Measurements from ENCODE around the gene CFH. TPM values are rescaled to one million over a fixed set of nuclear protein-coding genes. Genes with fewer than 3 reads are reported as not detected.
"Not testable (repeated sequence)": the region's sequence is repeated elsewhere in the genome, so short reads cannot be mapped to it uniquely, and the experiment has no call there.

The CFH gene
- 11.8 TPM for total RNA-seq

DNA sequence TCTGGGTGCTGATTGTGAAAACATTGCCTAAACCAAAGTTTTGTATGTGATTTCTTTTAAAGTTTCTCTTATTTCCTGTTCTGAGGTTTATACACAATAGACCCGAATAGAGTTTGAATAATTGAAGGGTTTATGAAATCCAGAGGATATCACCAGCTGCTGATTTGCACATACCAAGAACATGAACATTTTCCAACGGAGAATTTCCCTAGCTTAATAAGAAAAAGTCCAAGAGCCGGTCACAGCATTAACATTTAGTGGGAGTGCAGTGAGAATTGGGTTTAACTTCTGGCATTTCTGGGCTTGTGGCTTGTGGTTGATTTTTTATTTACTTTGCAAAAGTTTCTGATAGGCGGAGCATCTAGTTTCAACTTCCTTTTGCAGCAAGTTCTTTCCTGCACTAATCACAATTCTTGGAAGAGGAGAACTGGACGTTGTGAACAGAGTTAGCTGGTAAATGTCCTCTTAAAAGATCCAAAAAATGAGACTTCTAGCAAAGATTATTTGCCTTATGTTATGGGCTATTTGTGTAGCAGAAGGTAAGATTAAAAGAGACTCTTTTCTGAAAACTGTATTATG, at the start of gene CFH:
Gene CFH (plus strand): TSS at position 407 of the 579 bp plus-strand sequence. CDS start 75 bp downstream, at position 482.
- peak in 2 of 3 donors; percentile 33 to 48 for DNase-seq (ENCODE audit: low read depth in 2 of 3, low spot score in 2 of 3)

DNA sequence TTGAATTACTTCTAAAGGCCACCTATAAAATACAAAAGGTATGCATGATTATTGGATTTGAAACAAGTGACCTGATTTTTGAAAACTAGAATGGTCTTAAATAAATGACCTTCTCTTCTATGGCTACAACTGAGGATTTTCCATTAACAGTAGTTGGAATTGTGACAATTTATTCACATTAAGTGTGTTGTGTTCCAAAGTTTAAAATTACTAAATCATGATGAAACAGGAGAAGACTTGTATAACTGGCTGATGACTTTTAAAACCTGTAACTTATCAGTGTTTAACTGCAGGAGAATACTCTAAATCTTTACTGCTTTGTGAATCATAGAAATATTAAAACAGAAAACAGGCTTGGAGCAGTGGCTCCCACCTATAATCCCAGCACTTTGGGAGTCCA, 48.2 kb upstream of the CFH start:
- no peak for DNase-seq (ENCODE audit: low read depth in 2 of 3, low spot score in 2 of 3)

DNA sequence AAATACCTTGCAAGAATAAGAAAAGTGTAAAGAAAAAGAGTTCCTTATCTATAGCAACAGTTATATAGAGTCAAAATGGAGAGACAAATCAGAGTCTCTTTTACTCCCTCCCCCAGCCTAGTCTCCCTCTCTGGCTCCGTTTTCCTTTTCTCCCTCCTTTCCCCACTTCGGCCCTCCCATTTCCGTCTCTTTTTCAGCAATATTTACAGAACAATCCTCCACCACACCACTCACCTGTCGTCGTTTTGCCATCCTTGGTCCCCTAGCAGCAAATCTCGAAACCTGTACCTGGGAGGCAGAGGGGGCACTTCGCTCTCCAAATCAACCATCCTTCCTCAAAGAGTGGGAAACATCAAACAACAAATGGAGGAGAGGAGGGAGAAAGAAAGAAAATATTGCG, 43.9 kb upstream of the CFH start:
- DNase-seq (ENCODE audit: low read depth in 2 of 3, low spot score in 2 of 3) = no peak

DNA sequence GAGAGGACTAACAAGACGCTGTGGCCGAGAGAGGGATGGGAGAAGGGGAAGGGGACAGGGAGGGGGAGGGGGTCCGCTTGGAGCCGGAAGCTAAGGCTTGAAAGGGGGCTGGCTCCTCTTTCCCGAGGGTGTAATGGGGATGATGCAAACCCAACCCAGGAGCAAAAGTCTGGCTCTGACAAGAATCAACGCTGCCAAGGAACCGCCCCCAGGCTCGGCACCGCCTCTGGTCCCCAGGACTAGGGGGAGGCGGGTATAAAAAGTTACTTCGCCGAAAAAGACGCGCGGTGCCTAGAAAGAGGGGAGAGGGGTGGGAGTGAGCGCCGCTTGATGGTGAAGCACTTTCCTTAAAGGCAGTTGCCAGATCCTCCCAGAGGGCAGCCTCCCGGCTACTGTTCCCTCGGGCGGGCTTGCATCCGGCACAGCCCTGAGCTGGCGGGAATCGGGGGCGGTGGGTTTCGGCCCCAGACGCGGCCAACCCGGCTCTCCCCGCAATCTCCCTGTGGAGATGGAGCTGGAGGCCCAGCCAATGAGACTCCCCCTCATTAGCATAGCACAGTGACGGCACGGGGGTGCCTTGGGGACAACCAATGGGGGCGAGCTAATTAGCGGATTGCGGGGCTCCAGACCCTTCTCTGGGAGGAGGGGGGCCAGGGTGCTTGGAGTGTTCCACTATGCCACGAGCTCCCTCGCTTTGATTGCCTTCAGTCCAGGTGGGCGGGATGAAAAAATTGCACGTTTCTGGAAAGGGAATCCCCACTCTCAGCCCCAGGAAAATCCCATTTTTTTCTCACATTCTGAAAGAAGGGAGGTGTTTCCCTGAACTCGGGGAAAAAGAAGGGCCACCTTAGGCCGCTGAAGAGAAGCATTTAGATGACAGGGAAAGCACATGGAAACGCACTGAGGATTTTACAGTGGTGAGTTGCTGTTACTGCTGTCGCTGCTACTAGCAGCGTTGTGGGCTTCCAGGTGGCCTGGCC, 43.2 kb upstream of the CFH start, which contains the start of gene KCNT2:
Gene KCNT2 (minus strand): TSS at position 51 of the 980 bp plus-strand sequence. CDS start 131 bp downstream, outside the sequence.
- peak in 2 of 3 donors; percentile 79 to 87 for DNase-seq (ENCODE audit: low read depth in 2 of 3, low spot score in 2 of 3)

DNA sequence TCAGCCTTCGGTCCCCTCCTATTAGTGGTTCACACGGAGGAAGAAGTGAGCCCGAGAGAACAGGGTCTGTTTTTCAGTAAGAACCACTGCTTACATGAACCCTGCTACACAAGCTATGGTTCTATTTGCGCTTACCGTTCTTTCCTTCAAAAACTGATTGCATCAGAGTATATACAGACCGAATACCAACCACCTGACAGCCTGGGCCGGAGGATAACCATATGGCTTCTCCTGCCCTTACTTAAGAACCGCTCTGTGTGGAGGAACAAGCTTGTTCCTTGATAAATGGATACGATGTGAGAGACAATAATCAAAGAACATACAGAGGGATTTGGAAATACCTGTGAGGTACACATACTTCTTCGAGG, 42.5 kb upstream of the CFH start:
- DNase-seq (ENCODE audit: low read depth in 2 of 3, low spot score in 2 of 3) = no peak

DNA sequence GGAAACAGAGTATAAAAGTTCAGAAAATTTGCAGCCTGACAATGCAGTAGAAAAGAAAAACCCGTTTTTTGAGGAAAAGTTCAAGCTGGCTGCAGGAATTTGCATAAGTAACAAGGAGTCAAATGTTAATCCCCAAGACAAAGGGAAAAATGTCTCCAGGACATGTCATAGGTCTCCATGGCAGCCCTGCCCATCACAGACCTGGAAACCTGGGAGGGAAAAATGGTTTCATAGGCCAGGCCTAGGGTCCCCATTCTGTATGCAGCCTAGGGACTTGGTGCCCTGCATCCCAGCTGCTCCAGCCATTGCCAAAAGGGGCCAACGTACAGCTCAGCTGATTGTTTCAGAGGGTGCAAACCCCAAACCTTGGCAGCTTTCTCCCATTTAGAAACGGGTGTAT, 40.0 kb upstream of the CFH start:
- DNase-seq (ENCODE audit: low read depth in 2 of 3, low spot score in 2 of 3) = no peak

DNA sequence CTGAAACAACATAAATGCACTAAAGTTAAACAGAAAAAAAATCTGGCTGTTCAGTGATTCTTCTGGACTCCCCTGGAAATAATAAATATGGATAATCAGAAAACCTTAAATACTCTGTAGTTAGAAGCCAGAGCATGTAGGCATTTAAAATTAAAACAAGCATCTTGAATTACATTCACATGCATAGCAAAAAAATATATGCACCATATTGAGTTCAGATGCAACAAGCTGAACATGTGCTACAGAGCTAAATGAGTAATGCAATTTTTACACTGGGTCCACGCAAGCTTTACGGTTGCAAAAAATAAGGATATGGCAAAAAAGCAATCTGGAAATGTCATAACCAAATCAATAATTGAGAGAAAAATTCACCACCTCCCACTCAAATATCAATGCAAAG, 32.1 kb upstream of the CFH start:
- DNase-seq (ENCODE audit: low read depth in 2 of 3, low spot score in 2 of 3) = no peak

DNA sequence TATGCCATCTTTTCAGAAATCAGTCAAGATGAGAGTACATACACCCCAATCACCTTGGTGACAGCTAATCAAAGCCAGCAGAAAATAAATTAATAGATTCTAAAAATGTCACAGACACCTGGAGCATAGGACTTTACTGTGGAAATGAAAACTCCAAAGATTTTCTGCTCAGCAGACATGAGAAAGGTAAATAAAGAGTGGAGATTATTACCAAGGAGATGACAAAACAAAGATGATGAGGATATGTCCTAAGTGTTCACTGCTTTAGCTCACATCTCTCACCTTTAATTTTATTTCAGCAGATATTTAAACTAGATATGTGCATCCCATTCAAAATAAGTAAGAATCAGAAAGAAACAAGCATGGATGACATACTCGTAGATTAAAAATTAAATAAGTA, 28.8 kb upstream of the CFH start:
- no peak for DNase-seq (ENCODE audit: low read depth in 2 of 3, low spot score in 2 of 3)

DNA sequence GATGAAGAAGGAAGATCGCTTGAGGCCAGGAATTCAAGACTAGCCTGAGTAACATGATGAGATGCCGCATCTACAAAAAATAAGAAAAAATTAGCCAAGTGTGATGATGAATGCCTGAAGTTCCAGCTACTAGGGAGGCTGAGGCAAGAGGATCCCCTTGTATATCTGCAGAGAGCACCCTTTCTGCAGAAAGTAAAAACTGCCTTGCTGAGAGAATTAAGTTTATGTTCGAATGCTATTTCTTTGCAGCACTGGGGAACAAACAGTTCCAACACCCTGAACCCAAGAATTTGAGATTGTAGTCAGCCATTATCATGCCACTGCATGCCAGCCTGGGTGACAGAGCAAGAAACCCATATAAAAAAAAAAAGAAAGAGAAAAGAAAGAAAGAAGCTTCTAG, 23.0 kb upstream of the CFH start:
- DNase-seq (ENCODE audit: low read depth in 2 of 3, low spot score in 2 of 3) = no peak

DNA sequence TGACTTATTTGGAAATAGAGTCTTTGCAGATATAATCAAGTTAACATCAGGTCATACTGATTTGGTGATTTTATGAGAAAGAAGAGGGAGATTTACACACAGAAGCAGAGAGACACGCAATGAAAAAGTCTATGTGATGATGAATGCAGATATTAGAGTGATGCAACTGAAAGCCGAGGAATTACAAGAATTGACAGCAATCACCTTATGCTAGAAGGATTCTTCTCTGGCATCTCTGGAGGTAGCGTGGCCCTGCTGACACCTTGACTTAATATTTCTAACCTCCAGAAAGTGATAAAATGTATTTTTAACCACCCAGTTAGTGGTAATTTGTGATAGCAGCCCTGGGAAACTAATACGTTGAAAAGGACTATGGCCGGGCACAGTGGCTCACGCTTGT, 14.2 kb upstream of the CFH start:
- no peak for DNase-seq (ENCODE audit: low read depth in 2 of 3, low spot score in 2 of 3)

DNA sequence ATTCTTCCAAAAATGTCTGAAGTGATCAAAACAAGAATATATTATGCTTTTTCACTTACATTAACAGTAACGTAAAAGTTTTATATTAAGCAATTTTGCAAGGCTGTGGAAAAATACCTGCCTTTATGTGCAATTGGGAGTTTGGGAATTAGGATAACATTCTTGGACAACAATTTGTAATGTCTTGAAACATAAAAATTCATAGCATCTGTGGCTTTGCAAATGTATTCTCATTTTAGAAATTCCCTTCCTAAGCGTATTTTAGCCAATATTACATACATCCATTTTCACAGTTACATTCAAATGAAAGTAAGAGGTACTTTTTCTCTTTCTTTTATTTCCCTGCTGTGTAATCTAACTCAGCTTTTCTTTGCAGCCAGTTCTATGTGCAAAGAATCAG, 13.4 kb upstream of the CFH start:
- DNase-seq (ENCODE audit: low read depth in 2 of 3, low spot score in 2 of 3) = no peak

DNA sequence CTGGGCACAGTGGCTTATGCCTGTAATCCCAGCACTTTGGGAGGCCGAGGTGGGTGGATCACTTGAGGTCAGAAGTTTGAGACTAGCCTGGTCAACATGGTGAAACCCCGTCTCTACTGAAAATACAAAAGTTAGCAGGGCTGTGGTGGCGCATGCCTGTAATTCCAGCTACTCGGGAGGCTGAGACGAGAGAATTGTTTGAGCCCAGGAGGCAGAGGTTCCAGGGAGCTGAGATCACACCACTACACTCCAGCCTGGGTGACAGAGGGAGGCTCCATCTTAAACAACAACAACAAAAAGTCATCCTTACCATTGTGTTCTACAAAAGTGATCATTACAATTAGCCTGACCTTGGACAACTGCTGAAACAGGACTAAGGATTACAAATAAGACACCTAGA, 12.6 kb upstream of the CFH start:
- DNase-seq (ENCODE audit: low read depth in 2 of 3, low spot score in 2 of 3) = not testable (repeated sequence)

DNA sequence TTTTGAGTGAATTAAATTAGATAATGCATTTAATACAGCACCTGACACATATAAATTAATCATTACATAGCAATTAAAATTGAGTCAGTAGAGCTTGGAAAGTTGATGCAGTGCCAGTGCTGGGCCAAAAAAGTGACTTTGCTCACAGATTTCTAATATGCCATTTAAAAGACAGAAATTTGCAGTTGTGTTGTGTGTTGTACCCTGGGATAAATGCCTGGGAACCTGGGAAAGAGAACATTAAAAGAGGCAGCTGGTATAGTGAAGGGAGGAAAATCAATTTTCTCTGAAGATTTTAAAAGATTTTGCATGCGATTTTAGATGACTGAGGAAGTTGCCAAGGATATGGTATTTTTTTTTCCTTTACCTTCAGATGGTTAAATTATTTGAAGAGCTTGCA, 10.9 kb upstream of the CFH start:
- DNase-seq (ENCODE audit: low read depth in 2 of 3, low spot score in 2 of 3) = no peak

DNA sequence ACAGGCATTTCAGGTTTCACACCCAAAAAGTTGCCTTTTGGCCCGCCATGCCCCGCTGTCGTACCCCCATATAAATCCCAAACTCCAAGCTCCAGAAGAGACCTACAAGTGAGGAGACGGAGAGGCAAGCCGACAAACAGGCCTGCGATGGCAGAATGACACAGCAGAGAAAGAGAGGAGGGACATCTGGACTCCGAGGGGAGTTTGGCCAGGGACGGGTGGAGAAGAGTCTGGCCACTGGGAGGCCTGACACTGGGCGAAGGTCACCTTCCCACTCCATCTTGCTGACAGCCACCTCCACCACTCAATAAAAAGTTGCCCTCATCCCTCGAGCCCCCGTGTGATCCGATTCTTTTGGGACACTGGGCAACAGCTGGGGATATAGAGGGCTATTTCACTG, 1.9 kb upstream of the CFH start:
- DNase-seq (ENCODE audit: low read depth in 2 of 3, low spot score in 2 of 3) = no peak

DNA sequence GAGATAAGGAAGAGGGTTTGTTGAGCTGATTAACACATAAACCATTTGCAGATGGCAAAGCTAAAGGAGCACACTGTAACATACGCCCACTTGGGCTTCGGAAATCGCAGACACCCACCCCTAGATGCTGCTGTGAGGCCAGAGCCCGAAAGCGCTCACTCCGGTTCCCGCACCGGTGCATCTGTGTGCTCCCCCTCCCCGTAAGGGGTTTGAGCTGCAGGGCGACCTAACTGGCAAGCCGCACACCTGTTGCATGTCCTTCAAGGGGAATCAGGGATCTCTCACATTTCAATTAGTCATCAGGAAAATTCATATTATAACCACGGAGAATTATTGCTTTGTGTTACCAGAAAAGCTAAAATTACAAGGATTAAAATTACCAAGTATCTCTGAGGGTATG, 1.4 kb upstream of the CFH start:
- no peak for DNase-seq (ENCODE audit: low read depth in 2 of 3, low spot score in 2 of 3)

DNA sequence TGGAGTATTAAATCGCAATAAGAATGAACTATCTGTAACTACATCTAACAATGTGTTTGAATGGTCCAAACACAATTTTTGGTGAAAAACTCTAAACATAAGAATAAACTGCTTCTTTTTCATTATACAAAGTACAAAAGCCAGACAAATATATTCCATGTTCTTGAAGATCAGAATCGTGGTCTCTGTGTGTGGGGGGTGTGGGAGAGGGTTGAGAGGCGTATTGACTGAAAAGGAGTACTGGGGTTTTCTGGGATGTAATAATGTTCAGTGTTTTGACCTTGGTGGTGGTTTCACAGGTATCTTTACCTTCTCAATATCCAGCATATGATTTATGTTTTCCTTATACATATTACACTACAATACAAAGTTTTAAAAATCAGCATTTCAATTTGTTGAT, 764 bp upstream of the CFH start:
- DNase-seq (ENCODE audit: low read depth in 2 of 3, low spot score in 2 of 3) = no peak

DNA sequence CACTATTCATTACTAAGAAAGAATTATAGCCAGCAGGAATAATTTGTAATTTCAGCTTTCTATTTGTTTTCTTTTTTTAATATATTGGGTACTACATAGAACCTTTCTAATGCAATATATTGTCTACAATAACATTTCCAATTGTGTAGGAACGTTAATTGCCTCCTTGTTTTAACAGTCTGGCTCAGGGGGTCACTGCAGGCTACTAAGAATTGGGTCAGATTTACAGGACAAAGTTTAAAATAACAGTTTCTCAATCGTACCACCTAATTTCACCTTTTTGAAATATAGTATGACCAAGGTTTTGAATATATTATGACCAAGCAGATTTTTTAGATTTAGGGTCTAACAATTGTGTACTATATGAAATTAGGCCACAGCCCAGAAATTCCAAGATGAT, 2.4 kb downstream of the CFH start:
- DNase-seq (ENCODE audit: low read depth in 2 of 3, low spot score in 2 of 3) = no peak

DNA sequence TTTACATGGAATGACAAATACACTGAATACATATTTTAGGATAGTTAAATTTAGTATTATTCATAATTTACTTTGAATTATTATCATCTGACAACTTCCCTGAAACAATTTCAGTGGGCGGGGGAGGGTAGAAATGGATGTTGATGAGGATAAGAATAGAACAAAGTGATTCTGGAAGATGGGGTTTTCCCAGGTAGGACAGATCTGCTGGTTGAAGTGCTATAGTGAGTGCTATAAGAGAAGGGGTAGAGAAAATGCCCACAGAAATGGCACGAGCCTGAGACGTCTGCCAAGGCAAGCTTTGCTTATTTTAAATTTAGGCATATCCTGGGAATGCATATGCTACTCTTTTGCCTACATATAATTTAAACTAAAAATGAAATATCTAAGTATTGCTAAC, 3.2 kb downstream of the CFH start:
- DNase-seq (ENCODE audit: low read depth in 2 of 3, low spot score in 2 of 3) = peak in 2 of 3 donors; percentile 11 to 15

DNA sequence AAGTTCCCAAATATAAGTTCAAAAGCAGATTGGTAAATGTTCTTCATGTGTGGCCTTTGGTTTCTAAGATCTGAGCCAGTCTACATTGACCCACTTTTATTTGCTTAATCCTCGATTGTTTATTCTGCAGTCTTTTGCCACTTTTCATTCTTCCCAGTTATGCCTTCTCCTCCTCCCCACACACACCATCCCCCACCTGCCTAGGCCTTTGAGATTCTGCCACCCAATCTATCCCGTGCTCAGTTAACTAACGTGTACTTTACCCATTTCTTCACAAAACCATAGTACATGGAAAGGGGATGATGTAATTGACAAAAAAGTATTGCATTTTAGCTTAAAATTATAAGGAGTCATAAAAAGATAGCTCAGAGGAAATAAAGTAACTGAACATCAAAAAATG, 3.7 kb downstream of the CFH start:
- no peak for DNase-seq (ENCODE audit: low read depth in 2 of 3, low spot score in 2 of 3)

DNA sequence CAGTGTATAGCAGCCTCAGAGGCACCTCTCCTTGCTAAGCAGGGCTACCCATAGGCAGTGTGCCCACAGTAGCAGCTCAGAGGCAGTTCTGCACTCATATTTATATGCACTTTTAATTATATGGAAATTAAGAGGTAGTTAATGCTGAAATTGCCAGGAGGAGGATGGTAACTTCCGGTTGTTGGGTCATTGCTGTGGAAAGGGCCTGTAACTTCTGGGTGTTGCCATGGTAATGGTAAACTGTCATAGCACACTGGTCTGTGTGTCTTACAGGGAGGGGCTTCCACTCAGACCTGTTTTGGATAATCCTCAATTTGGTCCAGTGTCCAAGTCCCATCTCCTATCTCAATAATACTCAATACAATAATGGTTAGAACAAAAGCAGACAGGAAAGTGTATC, 7.6 kb downstream of the CFH start:
- peak in 1 of 3 donors; percentile 9 for DNase-seq (ENCODE audit: low read depth in 2 of 3, low spot score in 2 of 3)

DNA sequence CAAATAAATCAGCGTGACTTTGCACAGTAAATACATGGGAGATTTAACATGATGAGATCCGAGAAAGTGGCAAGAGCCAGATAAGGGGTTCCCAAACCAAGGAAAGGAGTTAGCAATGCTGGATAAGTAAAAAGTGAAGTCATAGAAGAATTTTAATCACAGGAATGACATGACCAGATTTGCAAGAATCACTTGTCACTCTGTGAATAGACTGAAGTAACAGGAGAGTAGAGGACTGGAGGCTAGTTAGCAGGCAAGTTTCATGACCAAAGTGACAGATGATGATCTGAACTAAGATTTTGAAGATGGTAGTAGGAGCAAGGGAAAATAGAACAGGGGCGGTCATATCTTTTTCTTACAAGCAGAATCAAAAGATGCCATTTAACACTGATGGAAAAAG, 8.4 kb downstream of the CFH start:
- DNase-seq (ENCODE audit: low read depth in 2 of 3, low spot score in 2 of 3) = no peak

DNA sequence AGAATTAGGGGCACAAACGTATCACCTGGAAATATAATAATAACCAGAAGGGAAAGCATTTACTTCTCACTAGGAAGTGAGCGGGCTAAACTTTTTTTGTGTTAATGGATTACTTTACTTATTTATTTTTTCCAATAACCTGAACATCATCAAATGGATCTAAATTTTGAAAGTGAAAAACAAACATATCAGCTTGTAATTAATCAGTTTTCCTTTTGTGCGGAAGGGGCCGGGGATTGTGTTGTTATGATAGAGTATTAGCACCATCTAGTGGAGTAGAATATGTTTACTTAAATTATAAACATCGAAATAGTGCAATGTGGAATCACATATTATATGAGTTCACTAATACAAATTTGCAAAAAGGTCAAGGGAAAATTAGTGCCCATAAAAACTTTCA, 9.0 kb downstream of the CFH start:
- DNase-seq (ENCODE audit: low read depth in 2 of 3, low spot score in 2 of 3) = peak in 2 of 3 donors; percentile 23 to 62
